ENCODE data around the gene LIN28B. TPM values are rescaled to one million over a fixed set of nuclear protein-coding genes. Genes with fewer than 3 reads are reported as not detected.

LIN28B gene
- total RNA-seq, 6 donors from 2014 or later, result 0.10 to 0.49 TPM; not detected in 4

DNA sequence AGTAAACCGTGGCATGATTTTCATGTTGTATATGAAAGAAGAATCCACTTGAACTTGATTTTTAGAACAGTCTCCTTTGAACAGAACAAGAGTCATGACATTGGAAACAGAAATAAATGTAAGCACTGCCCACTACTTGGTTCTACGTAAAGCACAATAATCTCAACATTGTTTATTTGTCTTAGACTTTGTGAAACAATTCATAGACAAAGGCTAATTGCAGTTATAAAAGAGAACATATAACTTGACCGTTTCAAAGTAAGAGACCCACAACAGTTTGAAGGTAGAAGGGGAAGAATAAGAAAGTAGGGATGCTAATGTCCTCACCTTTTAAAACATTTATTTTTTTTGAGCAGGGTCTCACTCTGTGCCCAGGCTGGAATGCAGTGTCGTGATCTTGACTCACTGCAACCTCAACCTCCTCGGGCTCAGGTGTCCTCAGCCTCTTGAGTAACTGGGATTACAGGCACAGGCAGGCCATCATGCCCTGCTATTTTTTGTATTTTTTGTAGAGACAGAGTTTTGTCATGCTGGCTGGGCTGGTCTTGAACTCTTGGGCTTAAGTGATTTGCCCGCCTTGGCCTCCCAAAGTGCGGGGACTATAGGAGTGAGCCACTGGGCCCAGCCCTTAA, 151.8 kb downstream of the LIN28B start:
- H3K36me3 ChIP-seq, result no peaks in the 10 kb centered on the region
- H3K27ac ChIP-seq, result no peak overlapping the region
- no peak for DNase-seq
- H3K27me3 ChIP-seq, result no peaks in the 10 kb centered on the region
- no peaks in the 10 kb centered on the region for H3K4me1 ChIP-seq
- no peak for ATAC-seq (ENCODE audit: low FRiP score in 2 of 2)
- TF ChIP-seq EP300 (IDR thresholded peaks at IDR 0.05) (no peak), POLR2AphosphoS5 (IDR thresholded peaks at IDR 0.05) (no peak), POLR2A (IDR thresholded peaks at IDR 0.05) (no peak)
- TF ChIP-seq, protein P1, sequence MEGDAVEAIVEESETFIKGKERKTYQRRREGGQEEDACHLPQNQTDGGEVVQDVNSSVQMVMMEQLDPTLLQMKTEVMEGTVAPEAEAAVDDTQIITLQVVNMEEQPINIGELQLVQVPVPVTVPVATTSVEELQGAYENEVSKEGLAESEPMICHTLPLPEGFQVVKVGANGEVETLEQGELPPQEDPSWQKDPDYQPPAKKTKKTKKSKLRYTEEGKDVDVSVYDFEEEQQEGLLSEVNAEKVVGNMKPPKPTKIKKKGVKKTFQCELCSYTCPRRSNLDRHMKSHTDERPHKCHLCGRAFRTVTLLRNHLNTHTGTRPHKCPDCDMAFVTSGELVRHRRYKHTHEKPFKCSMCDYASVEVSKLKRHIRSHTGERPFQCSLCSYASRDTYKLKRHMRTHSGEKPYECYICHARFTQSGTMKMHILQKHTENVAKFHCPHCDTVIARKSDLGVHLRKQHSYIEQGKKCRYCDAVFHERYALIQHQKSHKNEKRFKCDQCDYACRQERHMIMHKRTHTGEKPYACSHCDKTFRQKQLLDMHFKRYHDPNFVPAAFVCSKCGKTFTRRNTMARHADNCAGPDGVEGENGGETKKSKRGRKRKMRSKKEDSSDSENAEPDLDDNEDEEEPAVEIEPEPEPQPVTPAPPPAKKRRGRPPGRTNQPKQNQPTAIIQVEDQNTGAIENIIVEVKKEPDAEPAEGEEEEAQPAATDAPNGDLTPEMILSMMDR (IDR thresholded peaks at IDR 0.05), result no peak
- H3K9me3 ChIP-seq, result no peaks in the 10 kb centered on the region
- no peak overlapping the region for H3K4me3 ChIP-seq
- WGBS, 2 donors, result 79 to 87% methylated on average over 7 of the region's 7 CpGs

DNA sequence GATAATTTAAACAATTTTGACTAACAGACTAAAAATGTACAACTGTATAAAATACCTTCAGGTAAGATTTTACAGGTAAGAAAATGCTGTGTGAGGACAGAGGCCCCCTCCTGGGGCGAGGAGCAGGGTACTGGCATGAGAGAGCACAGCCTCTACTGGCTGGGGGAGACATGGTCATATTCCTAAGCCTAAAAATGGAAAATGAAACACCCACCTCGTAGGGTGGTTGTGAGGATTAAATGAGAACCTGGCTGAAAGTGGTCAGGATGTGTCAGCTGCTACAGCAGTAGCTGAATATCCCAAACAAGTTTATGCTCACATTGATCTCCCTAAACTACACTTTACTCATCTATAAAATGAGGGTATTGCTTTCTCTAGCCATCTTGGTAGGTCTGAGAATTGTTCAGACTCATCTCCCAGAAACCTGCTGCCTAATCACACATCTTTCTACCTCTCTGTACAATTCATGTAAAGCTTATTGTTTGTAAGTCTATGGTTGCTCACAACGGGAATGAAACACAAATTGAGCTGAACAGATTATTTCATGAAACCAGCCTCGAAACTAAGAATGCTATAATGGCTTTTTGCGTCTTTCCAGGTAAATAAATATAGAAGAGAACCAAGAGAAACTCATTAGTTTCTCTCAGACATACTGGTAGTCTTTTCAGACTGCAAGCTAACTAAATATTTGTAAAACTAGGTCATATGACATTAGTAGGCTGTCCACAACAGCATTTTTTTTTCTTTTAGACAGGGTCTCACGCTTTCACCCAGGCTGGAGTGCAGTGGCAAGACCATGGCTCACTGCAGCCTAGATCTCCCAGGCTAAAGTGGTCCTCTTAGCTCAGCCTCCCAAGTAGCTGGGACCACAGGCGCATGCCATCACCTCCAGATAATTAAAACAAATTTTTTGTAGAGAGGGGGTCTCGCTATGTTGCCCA, 153.3 kb downstream of the LIN28B start:
- whole genome bisulfite sequencing, 2 donors, result 67 to 79% methylated on average over 8 of the region's 8 CpGs
- ATAC-seq (ENCODE audit: low FRiP score in 2 of 2) (no peak), DNase-seq (no peak)
- H3K4me3 ChIP-seq, result no peak overlapping the region
- no peaks in the 10 kb centered on the region for H3K4me1 ChIP-seq
- TF ChIP-seq POLR2A (IDR thresholded peaks at IDR 0.05) (no peak), POLR2AphosphoS5 (IDR thresholded peaks at IDR 0.05) (no peak), EP300 (IDR thresholded peaks at IDR 0.05) (no peak)
- TF ChIP-seq, protein P1 (IDR thresholded peaks at IDR 0.05), result no peak
- H3K9me3 ChIP-seq, result no peaks in the 10 kb centered on the region
- H3K27me3 ChIP-seq, result no peaks in the 10 kb centered on the region
- no peaks in the 10 kb centered on the region for H3K36me3 ChIP-seq
- H3K27ac ChIP-seq, result no peak overlapping the region

DNA sequence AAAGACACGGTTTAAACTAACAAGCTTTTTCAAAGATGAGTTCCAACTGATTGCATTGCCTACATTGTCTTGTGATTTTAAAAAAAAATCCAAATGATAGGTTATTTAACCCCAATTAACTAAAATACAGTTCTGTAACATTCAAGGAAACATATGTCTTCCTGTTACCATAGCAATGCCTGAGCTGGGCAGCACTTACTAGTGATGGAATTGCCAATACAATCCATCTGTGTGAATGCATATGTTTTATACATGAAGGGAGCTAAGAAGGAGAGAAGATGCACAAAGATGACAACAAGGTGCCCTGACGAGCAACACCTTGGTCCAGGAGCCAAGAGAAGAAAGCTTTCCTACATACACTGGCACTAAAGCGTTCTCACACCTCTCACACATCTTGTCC, 154.2 kb downstream of the LIN28B start:
- 83 to 88% methylated on average over 3 of the region's 3 CpGs for WGBS, 2 donors
- TF ChIP-seq EP300 (IDR thresholded peaks at IDR 0.05) (no peak), POLR2AphosphoS5 (IDR thresholded peaks at IDR 0.05) (no peak)
- TF ChIP-seq, protein P1 (IDR thresholded peaks at IDR 0.05), result no peak

DNA sequence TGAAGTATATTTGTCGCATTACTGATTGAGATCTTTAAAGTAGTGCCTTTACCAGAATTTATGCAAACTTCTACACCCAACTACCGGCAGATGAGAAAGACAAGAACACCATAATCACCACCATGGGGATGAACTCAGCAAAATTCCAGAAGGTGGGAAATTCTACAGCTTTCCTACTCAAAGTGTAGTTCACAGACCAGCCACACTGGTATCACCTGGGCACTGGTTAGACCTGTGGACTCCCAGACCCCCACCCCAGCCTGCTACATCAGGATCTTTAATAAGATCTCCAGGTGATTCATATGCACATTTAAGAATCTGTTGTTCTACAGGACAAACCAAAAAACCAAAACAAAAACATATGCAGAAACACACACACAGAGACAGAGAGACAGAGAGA, 155.0 kb downstream of the LIN28B start:
- Histone ChIP-seq H3K4me3 (no peak overlapping the region), H3K27me3 (no peaks in the 10 kb centered on the region), H3K9me3 (no peaks in the 10 kb centered on the region), H3K36me3 (no peaks in the 10 kb centered on the region), H3K27ac (no peak overlapping the region), H3K4me1 (no peaks in the 10 kb centered on the region)
- WGBS, 2 donors, result 95 to 96% methylated on average over 2 of the region's 2 CpGs
- no peak for ATAC-seq (ENCODE audit: low FRiP score in 2 of 2)
- TF ChIP-seq, protein P1 (IDR thresholded peaks at IDR 0.05), result no peak
- TF ChIP-seq EP300 (IDR thresholded peaks at IDR 0.05) (no peak), POLR2A (IDR thresholded peaks at IDR 0.05) (no peak), POLR2AphosphoS5 (IDR thresholded peaks at IDR 0.05) (no peak)
- DNase-seq, result no peak

More for the DNA sequence above, 154.2 kb downstream of the LIN28B start:
- H3K4me3 ChIP-seq, result no peak overlapping the region
- ATAC-seq (ENCODE audit: low FRiP score in 2 of 2) (no peak), DNase-seq (no peak)
- H3K9me3 ChIP-seq, result no peaks in the 10 kb centered on the region
- no peaks in the 10 kb centered on the region for H3K36me3 ChIP-seq
- H3K4me1 ChIP-seq, result no peaks in the 10 kb centered on the region
- no peak overlapping the region for H3K27ac ChIP-seq
- no peaks in the 10 kb centered on the region for H3K27me3 ChIP-seq
